Measurements from ENCODE around the gene MYDGF.
A peak's percentile ranks its signal among the peaks of the same experiment; 100 is the strongest.
"Not testable (repeated sequence)": the region's sequence is repeated elsewhere in the genome, so short reads cannot be mapped to it uniquely, and the experiment has no call there.

MYDGF gene

GRCh38 chr19:4669723-4670480 is at the start of gene MYDGF:
Gene MYDGF (minus strand): TSS chr19:4670342. CDS start chr19:4670334, 8 bp downstream.
- TF ChIP-seq CTCF (IDR thresholded peaks at IDR 0.05; ENCODE audit: insufficient read depth, low read length, poor library complexity, severe bottlenecking) = no peak
- H3K27me3 ChIP-seq (replicated peaks; ENCODE audit: control insufficient read depth, insufficient read depth, low read length) = no peaks in the 10 kb centered on the region
- peak within 1 kb of the TSS; percentile 98 for H3K4me3 ChIP-seq (replicated peaks; ENCODE audit: low read depth, low read length)
- H3K36me3 ChIP-seq (ENCODE audit: control insufficient read depth, insufficient read depth, low read length) = peaks cover 4% of the 10 kb centered on the region
- DNase-seq (ENCODE audit: extremely low read depth, insufficient read length) = peak; percentile 90

- peaks cover 33% of the 10 kb centered on the region for H3K36me3 ChIP-seq (ENCODE audit: control insufficient read depth, insufficient read depth, low read length)
- H3K27me3 ChIP-seq (replicated peaks; ENCODE audit: control insufficient read depth, insufficient read depth, low read length) = no peaks in the 10 kb centered on the region
- TF ChIP-seq CTCF (IDR thresholded peaks at IDR 0.05; ENCODE audit: insufficient read depth, low read length, poor library complexity, severe bottlenecking) = no peak
- H3K4me3 ChIP-seq (replicated peaks; ENCODE audit: low read depth, low read length) = no peak overlapping the region
- DNase-seq (ENCODE audit: extremely low read depth, insufficient read length) = no peak
Observed at GRCh38 chr19:4719499-4719866, 49.3 kb upstream of the MYDGF start.

GRCh38 chr19:4717966-4718701 is 48.0 kb upstream of the MYDGF start:
- TF ChIP-seq CTCF (IDR thresholded peaks at IDR 0.05; ENCODE audit: insufficient read depth, low read length, poor library complexity, severe bottlenecking) = no peak
- no peak for DNase-seq (ENCODE audit: extremely low read depth, insufficient read length)
- Histone ChIP-seq H3K4me3 (replicated peaks; ENCODE audit: low read depth, low read length) (no peak overlapping the region), H3K36me3 (ENCODE audit: control insufficient read depth, insufficient read depth, low read length) (peaks cover 42% of the 10 kb centered on the region), H3K27me3 (replicated peaks; ENCODE audit: control insufficient read depth, insufficient read depth, low read length) (no peaks in the 10 kb centered on the region)

GRCh38 chr19:4717191-4717965 is 47.2 kb upstream of the MYDGF start:
- Histone ChIP-seq H3K27me3 (replicated peaks; ENCODE audit: control insufficient read depth, insufficient read depth, low read length) (no peaks in the 10 kb centered on the region), H3K36me3 (ENCODE audit: control insufficient read depth, insufficient read depth, low read length) (peaks cover 48% of the 10 kb centered on the region), H3K4me3 (replicated peaks; ENCODE audit: low read depth, low read length) (no peak overlapping the region)
- no peak for TF ChIP-seq CTCF (IDR thresholded peaks at IDR 0.05; ENCODE audit: insufficient read depth, low read length, poor library complexity, severe bottlenecking)
- no peak for DNase-seq (ENCODE audit: extremely low read depth, insufficient read length)

GRCh38 chr19:4715529-4716221 is 45.5 kb upstream of the MYDGF start:
- TF ChIP-seq CTCF (IDR thresholded peaks at IDR 0.05; ENCODE audit: insufficient read depth, low read length, poor library complexity, severe bottlenecking) = no peak
- Histone ChIP-seq H3K4me3 (replicated peaks; ENCODE audit: low read depth, low read length) (no peak overlapping the region), H3K36me3 (ENCODE audit: control insufficient read depth, insufficient read depth, low read length) (peaks cover 60% of the 10 kb centered on the region), H3K27me3 (replicated peaks; ENCODE audit: control insufficient read depth, insufficient read depth, low read length) (no peaks in the 10 kb centered on the region)
- no peak for DNase-seq (ENCODE audit: extremely low read depth, insufficient read length)

- H3K4me3 ChIP-seq (replicated peaks; ENCODE audit: low read depth, low read length); DNase-seq (ENCODE audit: extremely low read depth, insufficient read length); H3K27me3 ChIP-seq (replicated peaks; ENCODE audit: control insufficient read depth, insufficient read depth, low read length): not testable (repeated sequence)
- H3K36me3 ChIP-seq (ENCODE audit: control insufficient read depth, insufficient read depth, low read length) = peaks cover 65% of the 10 kb centered on the region
Observed at GRCh38 chr19:4715178-4715528, 45.0 kb upstream of the MYDGF start.

Data from GM06990 (cell line).